ENCODE measurements around the gene R3HDM2.
A peak's percentile ranks its signal among the peaks of the same experiment; 100 is the strongest.

The R3HDM2 gene

DNA sequence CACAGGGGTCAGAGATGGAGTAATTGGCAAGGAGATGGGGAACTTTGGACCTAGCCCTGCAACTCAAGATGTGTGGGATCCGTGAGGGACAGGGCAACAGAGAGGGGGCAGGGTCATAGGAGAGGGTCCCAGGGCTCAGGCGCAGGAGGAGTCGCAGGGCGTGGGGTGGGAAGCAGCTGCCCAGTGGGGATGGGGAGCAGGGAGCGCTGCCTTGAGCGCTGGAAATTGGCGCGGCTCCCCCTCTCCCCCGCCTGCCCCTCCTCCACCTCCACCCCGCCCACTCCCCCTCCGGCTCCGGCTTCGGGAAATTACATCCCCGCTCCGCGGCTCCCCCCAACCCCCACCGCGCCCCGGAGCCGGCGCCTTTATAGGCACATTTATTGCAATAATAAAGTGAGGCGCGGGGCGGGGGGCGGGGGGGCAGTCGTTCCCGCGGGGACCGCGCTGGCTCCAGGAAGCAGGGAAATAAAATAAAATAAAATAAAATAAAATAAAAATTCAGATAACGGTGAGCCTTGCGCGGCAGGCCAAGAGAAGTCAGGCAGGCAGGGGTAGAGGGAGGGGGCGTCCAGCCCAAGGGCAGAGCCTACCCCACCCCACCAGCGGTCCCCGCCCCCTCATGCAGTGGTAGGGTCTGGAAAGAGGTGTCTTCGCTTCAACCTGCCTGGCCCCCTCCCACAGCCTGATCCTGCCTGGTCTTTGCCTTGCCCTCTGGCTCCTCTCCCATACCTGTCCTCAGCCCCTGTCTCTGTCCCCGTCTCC, 210.7 kb downstream of the R3HDM2 start:
- Histone ChIP-seq H2AFZ (ENCODE audit: low read length) (no peak overlapping the region), H3K9me3 (ENCODE audit: low read length) (no peaks in the 10 kb centered on the region), H3K4me2 (ENCODE audit: low read length) (peak overlapping the region; percentile 90; the same call in 1 of the 2 replicates), H3K36me3 (ENCODE audit: insufficient read depth, low read length) (no peaks in the 10 kb centered on the region; the same call in 1 of the 2 replicates), H3K27ac (ENCODE audit: low read depth, low read length, poor library complexity, severe bottlenecking) (no peak overlapping the region), H3K4me3 (ENCODE audit: low read depth, low read length, poor library complexity, severe bottlenecking) (peak overlapping the region; percentile 73), H3K27me3 (ENCODE audit: insufficient read depth, low read length) (peaks cover 4% of the 10 kb centered on the region; the same call in 1 of the 2 replicates), H3F3A (ENCODE audit: insufficient read depth, low read length) (0 out of 2 replicates have a peak, but pooled peaks cover 4% of the 10 kb centered on the region), H3K4me1 (ENCODE audit: insufficient read depth, low read length, severe bottlenecking) (peaks cover 62% of the 10 kb centered on the region), H4K20me1 (ENCODE audit: insufficient read depth, low read length) (no peaks in the 10 kb centered on the region), H3K9me2 (ENCODE audit: low read depth, low read length) (no peaks in the 10 kb centered on the region), H3K9ac (ENCODE audit: low read length) (no peak overlapping the region; the same call in 1 of the 2 replicates), H3K79me2 (ENCODE audit: insufficient read depth, low read length) (no peaks in the 10 kb centered on the region)
- TF ChIP-seq, protein P1, sequence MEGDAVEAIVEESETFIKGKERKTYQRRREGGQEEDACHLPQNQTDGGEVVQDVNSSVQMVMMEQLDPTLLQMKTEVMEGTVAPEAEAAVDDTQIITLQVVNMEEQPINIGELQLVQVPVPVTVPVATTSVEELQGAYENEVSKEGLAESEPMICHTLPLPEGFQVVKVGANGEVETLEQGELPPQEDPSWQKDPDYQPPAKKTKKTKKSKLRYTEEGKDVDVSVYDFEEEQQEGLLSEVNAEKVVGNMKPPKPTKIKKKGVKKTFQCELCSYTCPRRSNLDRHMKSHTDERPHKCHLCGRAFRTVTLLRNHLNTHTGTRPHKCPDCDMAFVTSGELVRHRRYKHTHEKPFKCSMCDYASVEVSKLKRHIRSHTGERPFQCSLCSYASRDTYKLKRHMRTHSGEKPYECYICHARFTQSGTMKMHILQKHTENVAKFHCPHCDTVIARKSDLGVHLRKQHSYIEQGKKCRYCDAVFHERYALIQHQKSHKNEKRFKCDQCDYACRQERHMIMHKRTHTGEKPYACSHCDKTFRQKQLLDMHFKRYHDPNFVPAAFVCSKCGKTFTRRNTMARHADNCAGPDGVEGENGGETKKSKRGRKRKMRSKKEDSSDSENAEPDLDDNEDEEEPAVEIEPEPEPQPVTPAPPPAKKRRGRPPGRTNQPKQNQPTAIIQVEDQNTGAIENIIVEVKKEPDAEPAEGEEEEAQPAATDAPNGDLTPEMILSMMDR (IDR thresholded peaks at IDR 0.05; ENCODE audit: low read length): no peak

DNA sequence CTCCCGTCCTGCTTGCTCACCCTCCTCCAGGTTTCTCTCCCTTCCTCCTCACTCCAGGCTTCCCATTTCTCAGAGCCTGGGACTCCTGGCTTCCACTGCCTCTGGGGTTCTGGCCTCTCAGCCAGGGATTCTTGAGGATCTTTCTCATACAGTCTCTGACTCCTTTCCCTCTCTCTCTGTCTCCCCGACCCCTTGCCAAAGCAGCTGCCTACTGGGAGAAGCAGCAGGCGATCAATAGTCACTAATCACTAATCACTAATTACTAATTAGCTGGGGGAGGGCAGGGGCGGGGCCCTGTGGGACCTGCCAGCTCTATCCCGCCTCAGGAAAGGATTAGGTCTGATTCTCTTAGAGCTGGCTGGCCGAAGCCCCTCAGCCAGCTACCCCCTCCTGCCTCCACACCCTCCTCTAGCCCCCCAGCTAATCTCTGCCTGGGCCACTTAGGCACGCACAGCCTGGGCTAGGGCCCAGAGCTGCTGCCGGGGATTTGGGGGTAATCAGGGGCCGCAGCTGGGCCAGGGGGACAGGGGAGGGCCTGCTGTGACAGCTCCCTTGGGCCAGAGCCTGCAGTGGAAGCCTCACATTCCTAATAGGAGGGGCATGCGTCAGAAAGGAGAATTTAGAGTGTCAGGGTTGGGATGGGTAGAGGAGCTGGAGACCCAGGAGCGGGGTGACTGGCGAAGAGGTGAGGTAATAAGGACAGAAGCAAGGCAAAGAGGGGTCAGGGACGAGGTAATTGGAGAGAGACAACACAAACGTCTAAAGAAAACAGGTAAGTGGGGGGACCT, 211.4 kb downstream of the R3HDM2 start:
- peak overlapping the region; percentile 90; the same call in 1 of the 2 replicates for H3K4me2 ChIP-seq (ENCODE audit: low read length)
- H3K9me2 ChIP-seq (ENCODE audit: low read depth, low read length): no peaks in the 10 kb centered on the region
- peaks cover 4% of the 10 kb centered on the region; the same call in 1 of the 2 replicates for H3K27me3 ChIP-seq (ENCODE audit: insufficient read depth, low read length)
- H3F3A ChIP-seq (ENCODE audit: insufficient read depth, low read length): 0 out of 2 replicates have a peak, but pooled peaks cover 2% of the 10 kb centered on the region
- H2AFZ ChIP-seq (ENCODE audit: low read length): no peak overlapping the region
- H3K4me3 ChIP-seq (ENCODE audit: low read depth, low read length, poor library complexity, severe bottlenecking): peak overlapping the region; percentile 73
- peak overlapping the region; percentile 80; the same call in 1 of the 2 replicates for H3K9ac ChIP-seq (ENCODE audit: low read length)
- peaks cover 67% of the 10 kb centered on the region for H3K4me1 ChIP-seq (ENCODE audit: insufficient read depth, low read length, severe bottlenecking)
- H3K9me3 ChIP-seq (ENCODE audit: low read length): no peaks in the 10 kb centered on the region
- no peaks in the 10 kb centered on the region for H3K79me2 ChIP-seq (ENCODE audit: insufficient read depth, low read length)
- no peaks in the 10 kb centered on the region for H4K20me1 ChIP-seq (ENCODE audit: insufficient read depth, low read length)
- no peaks in the 10 kb centered on the region; the same call in 1 of the 2 replicates for H3K36me3 ChIP-seq (ENCODE audit: insufficient read depth, low read length)
- H3K27ac ChIP-seq (ENCODE audit: low read depth, low read length, poor library complexity, severe bottlenecking): no peak overlapping the region
- TF ChIP-seq, protein P1 (IDR thresholded peaks at IDR 0.05; ENCODE audit: low read length): no peak
- no peak for TF ChIP-seq EZH2 (IDR thresholded peaks at IDR 0.05; ENCODE audit: borderline replicate concordance, low read length)

DNA sequence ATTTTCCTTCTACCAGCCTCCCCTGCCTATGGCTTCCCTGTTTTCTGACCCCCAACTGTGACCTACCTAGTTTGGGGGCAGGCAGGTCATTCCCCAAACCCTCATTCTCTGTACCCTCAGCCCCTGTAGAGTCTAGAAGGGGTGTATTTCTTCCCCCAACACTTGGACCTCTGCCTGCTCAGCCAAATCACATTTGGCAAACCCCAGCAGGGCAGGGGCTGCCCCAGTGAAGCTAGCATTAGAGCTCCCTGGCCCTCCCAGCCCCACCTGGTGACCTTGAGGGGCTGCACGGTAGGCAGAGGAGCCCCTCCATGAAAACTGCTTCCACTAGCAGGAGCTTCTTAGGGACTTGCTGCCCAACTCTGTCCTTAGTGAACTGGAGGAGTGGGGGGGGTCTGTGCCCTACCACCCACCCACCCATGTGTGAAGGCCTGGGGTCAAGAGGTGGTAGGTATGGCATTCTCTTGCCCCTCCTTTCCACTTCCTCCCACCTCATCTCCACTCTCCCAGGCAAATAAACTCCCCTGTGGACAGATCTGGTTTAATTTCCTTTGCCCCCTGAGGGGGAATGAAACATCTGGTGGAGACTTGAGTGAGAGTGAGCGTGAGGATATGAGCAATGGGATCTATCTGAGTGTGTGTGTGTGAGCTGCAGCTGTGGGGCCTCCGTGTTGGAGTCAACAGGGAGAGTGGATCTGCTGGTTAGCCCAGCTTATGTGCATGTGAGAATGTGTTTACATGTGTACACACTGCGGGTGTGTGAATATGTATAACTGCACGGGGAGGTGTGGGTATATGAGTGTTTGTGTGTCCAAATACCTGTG, 212.6 kb downstream of the R3HDM2 start:
- TF ChIP-seq, protein P1 (IDR thresholded peaks at IDR 0.05; ENCODE audit: low read length): no peak
- no peak for TF ChIP-seq EZH2 (IDR thresholded peaks at IDR 0.05; ENCODE audit: borderline replicate concordance, low read length)
- peak overlapping the region; percentile 73 for H3K4me3 ChIP-seq (ENCODE audit: low read depth, low read length, poor library complexity, severe bottlenecking)
- H4K20me1 ChIP-seq (ENCODE audit: insufficient read depth, low read length): no peaks in the 10 kb centered on the region
- H3F3A ChIP-seq (ENCODE audit: insufficient read depth, low read length): no peaks in the 10 kb centered on the region
- no peak overlapping the region for H3K27ac ChIP-seq (ENCODE audit: low read depth, low read length, poor library complexity, severe bottlenecking)
- peaks cover 72% of the 10 kb centered on the region for H3K4me1 ChIP-seq (ENCODE audit: insufficient read depth, low read length, severe bottlenecking)
- H3K36me3 ChIP-seq (ENCODE audit: insufficient read depth, low read length): no peaks in the 10 kb centered on the region
- peaks cover 4% of the 10 kb centered on the region; the same call in 1 of the 2 replicates for H3K27me3 ChIP-seq (ENCODE audit: insufficient read depth, low read length)
- no peaks in the 10 kb centered on the region for H3K9me3 ChIP-seq (ENCODE audit: low read length)
- H3K9ac ChIP-seq (ENCODE audit: low read length): peak overlapping the region; percentile 80; the same call in 1 of the 2 replicates
- H3K4me2 ChIP-seq (ENCODE audit: low read length): peak overlapping the region; percentile 90
- H2AFZ ChIP-seq (ENCODE audit: low read length): no peak overlapping the region
- H3K9me2 ChIP-seq (ENCODE audit: low read depth, low read length): no peaks in the 10 kb centered on the region
- H3K79me2 ChIP-seq (ENCODE audit: insufficient read depth, low read length): no peaks in the 10 kb centered on the region

Measured in OCI-LY1 (cell line).